Measurements from ENCODE around the gene STARD13.

Gene STARD13

GRCh38 chr13:33109271-33109697 is 176.3 kb downstream of the STARD13 start:
- no peak for FAIRE-seq

DNA sequence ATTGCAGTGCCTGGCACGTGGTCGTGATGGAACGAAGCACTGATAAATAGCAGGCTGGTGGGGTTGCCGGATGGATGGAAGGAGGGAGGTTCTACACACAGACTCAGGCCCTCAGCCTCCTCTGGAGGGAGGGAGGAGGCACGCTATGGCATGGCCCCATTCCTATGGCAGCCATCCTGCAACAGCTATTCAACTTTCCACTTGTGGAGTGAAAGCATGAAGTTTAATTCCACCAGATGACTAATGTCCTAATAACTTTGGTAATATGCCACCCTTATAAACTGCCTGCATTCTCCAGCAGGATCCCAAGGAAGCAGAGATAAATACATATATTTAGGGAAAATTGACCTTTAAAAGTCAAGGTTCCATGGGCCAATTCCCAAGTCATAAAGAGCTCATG is 176.9 kb downstream of the STARD13 start:
- no peak for FAIRE-seq

- FAIRE-seq, result no peak
These were observed 178.2 kb downstream of the STARD13 start for GRCh38 chr13:33107361-33107760.

DNA sequence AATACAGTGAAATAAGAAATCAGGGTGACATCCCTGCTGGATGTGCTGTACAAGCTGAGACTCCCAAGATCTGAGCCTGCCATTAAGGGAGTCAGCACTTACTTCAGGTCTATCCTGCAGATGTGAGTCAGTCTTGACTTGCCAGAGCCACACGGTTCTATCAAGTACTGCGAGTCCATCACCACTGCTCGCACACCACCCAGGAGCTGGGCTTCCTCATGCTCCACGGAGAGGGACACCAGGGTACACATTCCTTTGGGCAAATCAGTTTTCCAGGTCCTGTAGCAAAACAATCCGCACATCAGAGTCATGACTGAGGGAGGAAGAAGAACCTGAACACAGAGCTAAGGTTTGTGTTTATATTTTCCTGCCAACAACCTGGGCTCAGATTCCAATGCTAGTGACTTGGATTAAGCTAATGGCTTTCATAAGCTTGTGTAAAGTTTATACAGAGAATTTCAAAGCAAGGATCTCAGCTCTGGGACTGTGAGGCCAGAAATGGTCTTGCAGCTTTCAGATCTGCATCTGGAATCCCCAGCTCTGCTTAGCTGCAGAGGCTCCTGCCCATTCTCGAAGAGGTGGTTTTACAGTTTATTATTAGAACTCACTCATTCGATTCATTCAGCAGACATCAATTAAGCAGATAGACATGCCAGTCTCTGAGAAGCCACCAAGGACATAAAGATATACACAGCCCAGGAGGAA is 178.7 kb downstream of the STARD13 start:
- no peak for FAIRE-seq

DNA sequence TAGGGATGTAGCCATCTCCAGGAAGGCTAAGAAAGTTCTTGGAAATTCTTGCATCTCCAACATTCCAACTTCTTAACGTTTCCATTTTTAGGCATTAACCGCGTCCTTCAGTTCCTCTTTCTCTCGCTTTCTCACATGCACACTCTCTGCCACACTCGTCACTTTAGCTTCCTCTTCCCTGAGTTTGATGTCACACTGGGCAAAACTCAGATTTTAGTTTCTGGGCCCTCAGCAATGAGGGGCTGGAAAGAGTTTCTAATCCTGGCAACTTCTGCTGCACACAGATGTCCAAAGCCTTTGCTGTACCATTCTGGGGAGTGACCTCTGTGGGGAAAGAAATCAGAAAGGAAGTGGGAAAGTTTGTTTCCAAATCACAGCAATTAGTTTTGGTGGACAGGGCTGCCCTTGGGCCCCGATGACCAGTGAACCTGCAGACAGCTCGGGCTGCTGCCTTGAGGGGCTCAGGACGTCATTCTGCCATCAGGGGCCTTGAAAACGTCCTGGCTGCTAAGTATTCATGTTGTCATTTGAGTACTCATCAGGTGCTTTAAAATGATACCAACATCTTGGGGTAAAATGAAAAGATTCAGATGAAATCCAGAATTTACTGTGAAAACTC is 180.1 kb downstream of the STARD13 start:
- FAIRE-seq, result no peak

- FAIRE-seq, result no peak
These were observed 182.1 kb downstream of the STARD13 start for GRCh38 chr13:33103457-33103856.

GRCh38 chr13:33101835-33102234 is 183.7 kb downstream of the STARD13 start:
- no peak for FAIRE-seq

DNA sequence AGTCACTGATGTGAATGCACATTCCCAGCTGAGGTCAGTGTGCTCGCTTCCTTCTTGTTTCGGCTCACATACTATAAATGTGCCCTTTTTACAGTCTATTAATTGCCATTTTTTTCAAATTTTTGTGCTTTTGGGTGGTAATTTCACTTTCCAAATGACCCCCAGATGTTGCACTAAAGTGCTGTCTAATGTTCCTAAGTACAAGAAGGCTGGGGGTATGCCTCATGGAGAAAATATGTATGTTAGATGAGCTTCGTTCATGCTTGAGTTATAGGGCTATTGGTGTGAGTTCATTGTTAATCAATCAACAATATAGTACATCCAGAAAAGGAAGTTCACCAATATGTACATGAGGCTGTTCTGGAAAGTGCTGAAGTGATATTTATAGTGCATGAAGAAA is 184.7 kb downstream of the STARD13 start:
- no peak for FAIRE-seq

- no peak for FAIRE-seq
These were observed 185.7 kb downstream of the STARD13 start for GRCh38 chr13:33099860-33100259.

GRCh38 chr13:33096886-33097605 is 188.5 kb downstream of the STARD13 start:
- FAIRE-seq, result no peak

DNA sequence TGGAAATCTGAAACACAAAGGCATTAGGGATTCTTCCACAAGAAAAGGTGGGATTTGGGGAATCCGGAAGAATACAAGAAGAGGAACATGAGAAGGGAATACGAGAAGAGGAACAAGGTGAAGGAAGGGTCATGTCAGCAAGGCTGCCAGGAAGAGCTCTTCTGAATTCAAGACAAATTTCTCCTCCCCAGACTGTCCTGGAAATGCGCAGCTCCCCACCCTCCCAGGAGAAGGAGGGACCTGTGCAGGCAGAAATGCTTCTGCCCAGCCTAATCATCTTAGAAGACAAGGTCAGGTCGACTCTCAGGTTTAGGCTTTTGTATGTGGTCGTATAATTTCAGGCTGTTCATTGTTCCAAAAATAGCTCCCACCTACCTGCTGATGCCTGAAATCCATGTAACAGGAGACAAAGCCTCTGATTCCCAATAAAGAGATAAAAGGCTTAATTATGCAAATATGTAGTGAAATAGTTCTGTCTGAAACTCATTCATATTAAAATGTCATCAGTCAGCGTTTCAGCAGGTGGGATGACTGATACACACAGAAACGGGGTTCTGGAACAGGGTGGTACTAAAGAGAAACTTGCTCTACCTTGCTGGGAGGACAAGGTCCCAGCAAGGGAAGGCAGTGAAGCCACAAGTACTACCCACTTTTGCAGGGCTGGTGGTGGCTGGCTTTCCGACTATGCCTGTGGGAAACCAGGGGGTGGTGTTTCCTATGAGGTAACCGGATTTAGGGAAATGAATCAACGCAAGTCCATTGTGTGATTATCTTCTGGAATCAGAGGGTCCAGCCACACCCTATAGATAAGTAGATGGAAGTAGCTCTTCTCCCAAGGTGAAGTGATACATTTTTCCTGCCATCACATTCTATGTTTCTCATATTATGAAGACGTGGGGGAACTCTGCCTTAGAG is 193.2 kb downstream of the STARD13 start:
- FAIRE-seq, result no peak

DNA sequence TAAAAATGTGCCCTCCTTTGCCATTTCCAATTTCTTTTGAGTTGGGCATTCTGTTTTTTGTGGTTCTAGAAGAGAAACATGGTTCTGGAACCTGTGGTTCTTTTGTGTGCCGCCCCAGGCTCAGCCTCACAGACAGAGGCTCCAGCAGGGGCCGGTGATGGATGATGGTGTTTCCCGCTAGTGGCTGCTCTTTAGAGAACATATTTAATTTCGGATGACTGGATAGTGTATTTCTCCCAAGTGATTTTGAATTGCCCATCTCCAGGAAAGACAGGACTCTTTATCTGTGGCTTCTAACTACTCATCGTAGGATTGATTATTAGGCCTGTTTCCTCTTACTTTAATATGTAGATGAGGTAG is 194.2 kb downstream of the STARD13 start:
- FAIRE-seq, result no peak

DNA sequence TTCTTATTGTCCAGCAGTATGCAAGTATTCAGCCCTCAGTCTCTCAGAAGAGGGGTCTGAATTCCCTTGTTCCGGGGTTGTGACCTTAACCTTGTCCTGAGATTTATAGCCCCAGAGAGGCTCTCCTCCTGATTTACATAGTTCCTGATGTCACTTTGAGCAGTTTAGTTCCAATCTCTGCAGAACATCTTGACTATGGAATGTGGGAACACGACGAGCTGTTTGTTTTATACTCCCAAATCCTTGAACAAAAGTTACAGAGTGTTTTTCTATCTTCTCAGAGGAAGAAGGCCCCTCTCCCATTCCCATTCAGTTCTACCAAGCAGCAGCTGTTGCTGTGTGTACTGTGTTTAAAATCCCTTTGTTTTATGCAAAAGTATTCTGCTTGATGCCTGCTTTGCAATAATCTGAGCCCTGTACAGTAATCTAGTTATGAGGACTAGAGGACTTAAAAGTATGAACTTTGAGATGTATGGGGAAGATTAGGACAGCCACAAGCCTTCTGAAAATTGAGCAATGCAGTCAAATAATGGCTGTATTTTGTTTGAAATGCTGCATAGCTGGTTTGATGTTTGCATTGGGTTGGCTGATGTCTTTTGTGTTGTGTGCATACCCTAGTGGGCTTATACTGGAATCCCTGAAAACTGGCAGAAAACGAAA is 194.7 kb downstream of the STARD13 start:
- no peak for FAIRE-seq

DNA sequence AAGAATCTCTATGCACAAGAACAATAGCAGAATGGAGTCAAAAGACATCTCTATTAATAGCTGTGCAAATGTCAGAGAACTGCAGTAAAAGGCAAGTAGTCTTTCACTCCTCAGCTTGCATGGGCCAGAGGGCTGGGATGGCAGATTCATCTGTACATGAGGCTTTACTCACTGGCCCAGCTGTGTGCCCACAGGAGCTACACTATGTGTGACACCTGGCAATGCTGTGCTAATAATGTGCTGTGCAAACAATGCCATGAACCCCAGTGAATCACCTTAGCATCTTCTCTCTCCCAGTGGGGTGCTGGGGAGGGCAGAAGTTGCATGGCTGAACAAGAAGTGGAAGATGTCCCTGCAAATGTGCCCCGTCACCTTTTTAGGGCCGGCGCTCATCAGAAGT is 196.2 kb downstream of the STARD13 start:
- FAIRE-seq, result no peak

- no peak for FAIRE-seq
These were observed 197.8 kb downstream of the STARD13 start for GRCh38 chr13:33087790-33088189.

- FAIRE-seq, result no peak
These were observed 198.5 kb downstream of the STARD13 start for GRCh38 chr13:33087091-33087490.

GRCh38 chr13:33083054-33083453 is 202.5 kb downstream of the STARD13 start:
- no peak for FAIRE-seq

GRCh38 chr13:33081666-33082065 is 203.9 kb downstream of the STARD13 start:
- FAIRE-seq, result no peak

- no peak for FAIRE-seq
These were observed 204.5 kb downstream of the STARD13 start for GRCh38 chr13:33080972-33081590.

GRCh38 chr13:33079960-33080359 is 205.6 kb downstream of the STARD13 start:
- no peak for FAIRE-seq

GRCh38 chr13:33078263-33078662 is 207.3 kb downstream of the STARD13 start:
- FAIRE-seq, result no peak
